Esophagus muscularis mucosa (tissue), 4 donors: Measurements from ENCODE around the gene ARMC9. TPM values are rescaled to one million over a fixed set of nuclear protein-coding genes. Genes with fewer than 3 reads are reported as not detected.
A peak's percentile ranks its signal among the peaks of the same experiment; 100 is the strongest.

Experiments used
- DNase-seq: peaks from one replicate; pipeline ENCODE4 v3.0.0-alpha.2; 2017; ENCODE audit errors: extremely low spot score
- H3K27ac ChIP-seq, 4 donors: fragments of 200-600 bp; sonication (generic); replicated peaks in 1 of 4; 1 replicate in 3 of 4; 2 replicates in 1 of 4; pipeline ENCODE4 v1.5.1; 2016 to 2019; ENCODE audit warnings: mild to moderate bottlenecking in 1 of 4
- H3K27me3 ChIP-seq, 4 donors: fragments of 200-600 bp; sonication (generic); one replicate each; pipeline versions ENCODE4 v1.5.1 to v1.6.0; 2016 to 2019
- H3K36me3 ChIP-seq, 4 donors: fragments of 200-600 bp; sonication (generic); one replicate each; pipeline ENCODE4 v1.5.1; 2016 to 2019
- H3K4me1 ChIP-seq, 4 donors: fragments of 200-600 bp; sonication (generic); one replicate each; pipeline ENCODE4 v1.5.1; 2016 to 2019
- H3K4me3 ChIP-seq, 4 donors: fragments of 200-600 bp; sonication (generic); 1 replicate in 2 of 4; 2 replicates in 2 of 4; pipeline ENCODE4 v1.5.1; 2016 to 2019; ENCODE audit warnings: mild to moderate bottlenecking in 4 of 4, moderate library complexity in 1 of 4
- H3K9me3 ChIP-seq, 4 donors: fragments of 200-600 bp; sonication (generic); 1 replicate in 3 of 4; 2 replicates in 1 of 4; pipeline ENCODE4 v1.5.1; 2016 to 2019
- EP300 ChIP-seq: sonication (generic); formaldehyde crosslinking; IDR thresholded peaks from one replicate; pipeline ENCODE4 v1.6.1; 2017; ENCODE audit warnings: antibody characterized with exemption
- POLR2A ChIP-seq: fragments of 450-650 bp; IDR thresholded peaks from one replicate; pipeline ENCODE4 v1.6.1; 2017; ENCODE audit warnings: antibody characterized with exemption, moderate library complexity, mild to moderate bottlenecking, low read depth
- POLR2AphosphoS5 ChIP-seq, 2 donors: sonication (generic); formaldehyde crosslinking; IDR thresholded peaks; one replicate each; pipeline ENCODE4 v1.6.1; 2017; ENCODE audit warnings: antibody characterized with exemption in 2 of 2
- WGBS: methylation state at CpG from one replicate; pipeline ENCODE4 v1.1.5; 2018; 5-methylcytosine and 5-hydroxymethylcytosine counted together
- intact Hi-C: fragments of 100-400 bp; cut with DNase I; formaldehyde crosslinking; loops from one replicate; pipeline ENCODE4 v1.15.1; 2023
- total RNA-seq, 4 donors: library from RNA; depleted of rRNA; stranded (reverse); fragments of >200 nt; gene quantifications; one replicate each; pipeline versions ENCODE4 v1.1.0 to v1.2.1, GENCODE V29; 2016
- TF ChIP-seq, protein P1 (sequence below), 3 experiments: fragments of 200-600 bp in 2 of 3; fragments of 450-650 bp in 1 of 3; sonication (generic) in 2 of 3; IDR thresholded peaks; one replicate each; pipeline ENCODE4 v1.5.1; 2017 to 2019; ENCODE audit warnings: antibody characterized with exemption in 3 of 3, mild to moderate bottlenecking in 2 of 3, moderate library complexity in 1 of 3

The ARMC9 gene
- total RNA-seq, 4 donors from 2014 or later: 119 to 262 (median 152) TPM

DNA sequence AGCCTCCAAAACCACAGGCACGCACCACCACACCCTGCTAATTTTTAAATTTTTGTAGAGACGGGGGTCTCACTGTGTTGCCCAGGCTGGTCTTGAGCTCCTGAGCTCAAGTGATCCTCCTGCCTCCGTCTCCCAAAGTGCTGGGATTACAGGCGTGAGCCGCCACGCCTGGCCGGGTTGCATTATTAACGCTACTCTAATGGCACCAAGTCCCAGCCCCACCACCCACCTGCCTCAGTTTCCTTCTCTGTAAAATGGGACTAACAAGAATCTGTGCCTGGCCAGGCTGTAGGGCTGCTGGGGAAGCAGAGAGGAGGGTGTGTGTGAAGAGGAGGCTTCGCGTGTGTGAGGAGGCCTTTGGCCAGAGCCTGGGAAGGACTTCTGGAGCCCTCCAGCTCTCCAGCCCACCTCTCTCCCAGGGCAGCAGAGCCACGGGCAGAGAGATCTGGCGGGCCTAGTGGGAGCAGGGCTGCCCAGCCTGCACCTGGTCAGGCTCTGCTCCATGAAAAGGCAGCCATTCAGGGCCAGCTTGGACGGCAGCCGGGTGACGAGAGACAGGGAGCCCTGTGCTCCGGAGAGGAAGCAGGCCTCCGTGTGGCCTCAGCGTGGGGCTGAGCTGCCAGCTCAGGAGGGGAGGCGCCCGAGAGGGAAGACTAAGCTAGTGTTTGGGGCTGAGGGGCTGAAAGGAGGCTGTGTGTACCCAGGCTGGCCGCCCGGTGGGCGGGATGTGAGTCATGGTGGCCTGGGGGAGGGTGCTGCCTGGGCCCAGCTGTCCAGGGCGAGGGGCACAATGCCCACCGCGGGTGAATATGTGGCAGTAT lies 189.7 kb downstream of the ARMC9 start:
- peaks cover 0 to 10% (median 5%) of the 10 kb centered on the region in 4 donors for H3K4me1 ChIP-seq
- peaks cover 0 to 6% (median 0%) of the 10 kb centered on the region in 4 donors for H3K27me3 ChIP-seq
- no peak overlapping the region for H3K4me3 ChIP-seq
- TF ChIP-seq POLR2AphosphoS5 (IDR thresholded peaks at IDR 0.05): no peak
- TF ChIP-seq, protein P1, sequence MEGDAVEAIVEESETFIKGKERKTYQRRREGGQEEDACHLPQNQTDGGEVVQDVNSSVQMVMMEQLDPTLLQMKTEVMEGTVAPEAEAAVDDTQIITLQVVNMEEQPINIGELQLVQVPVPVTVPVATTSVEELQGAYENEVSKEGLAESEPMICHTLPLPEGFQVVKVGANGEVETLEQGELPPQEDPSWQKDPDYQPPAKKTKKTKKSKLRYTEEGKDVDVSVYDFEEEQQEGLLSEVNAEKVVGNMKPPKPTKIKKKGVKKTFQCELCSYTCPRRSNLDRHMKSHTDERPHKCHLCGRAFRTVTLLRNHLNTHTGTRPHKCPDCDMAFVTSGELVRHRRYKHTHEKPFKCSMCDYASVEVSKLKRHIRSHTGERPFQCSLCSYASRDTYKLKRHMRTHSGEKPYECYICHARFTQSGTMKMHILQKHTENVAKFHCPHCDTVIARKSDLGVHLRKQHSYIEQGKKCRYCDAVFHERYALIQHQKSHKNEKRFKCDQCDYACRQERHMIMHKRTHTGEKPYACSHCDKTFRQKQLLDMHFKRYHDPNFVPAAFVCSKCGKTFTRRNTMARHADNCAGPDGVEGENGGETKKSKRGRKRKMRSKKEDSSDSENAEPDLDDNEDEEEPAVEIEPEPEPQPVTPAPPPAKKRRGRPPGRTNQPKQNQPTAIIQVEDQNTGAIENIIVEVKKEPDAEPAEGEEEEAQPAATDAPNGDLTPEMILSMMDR (IDR thresholded peaks at IDR 0.05): no peak
- no peak for TF ChIP-seq POLR2A
- intact Hi-C loops: no loop called here
- DNase-seq: no peak
- WGBS: 78% methylated on average over 21 of the region's 26 CpGs
- peaks cover 0 to 7% (median 3%) of the 10 kb centered on the region in 4 donors for H3K36me3 ChIP-seq
- H3K9me3 ChIP-seq: no peaks in the 10 kb centered on the region
- peak overlapping the region in 2 of 4 donors; percentile 31 to 45 for H3K27ac ChIP-seq

DNA sequence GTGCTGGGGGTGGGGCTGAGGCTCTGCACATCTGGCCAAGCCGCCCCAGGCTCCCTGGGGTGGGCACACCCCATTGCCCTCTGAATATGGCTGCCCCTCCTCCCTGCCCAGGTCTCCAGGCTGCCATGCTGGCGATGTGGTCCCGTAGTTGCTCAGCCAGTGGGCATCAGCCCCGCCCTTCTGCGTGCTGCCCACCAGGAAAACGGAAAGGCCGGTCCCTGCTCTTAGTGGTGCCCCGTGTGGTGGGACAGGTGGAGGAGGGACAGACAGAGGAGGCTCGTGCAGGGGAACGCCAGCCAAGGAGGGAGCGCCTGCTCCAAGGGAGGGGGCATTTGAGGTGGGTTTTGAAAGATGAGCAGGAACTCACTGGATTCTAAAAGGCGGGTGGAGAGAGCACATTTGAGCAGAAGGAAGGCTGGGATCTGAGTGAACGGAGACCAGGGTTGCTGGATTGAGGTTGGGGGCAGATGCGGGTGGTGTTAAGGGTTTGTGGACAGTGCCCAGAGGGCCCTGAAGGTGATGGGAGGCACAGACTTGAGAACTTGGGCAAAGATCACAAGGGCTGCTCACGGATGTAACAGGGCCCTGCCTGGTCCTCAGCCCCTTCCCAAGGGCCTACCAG lies 190.4 kb downstream of the ARMC9 start:
- WGBS: 95% methylated on average over 9 of the region's 15 CpGs
- TF ChIP-seq EP300: no peak
- TF ChIP-seq POLR2AphosphoS5 (IDR thresholded peaks at IDR 0.05): no peak
- TF ChIP-seq POLR2A: no peak
- TF ChIP-seq, protein P1 (IDR thresholded peaks at IDR 0.05): no peak
- intact Hi-C loops: no loop called here
- Histone ChIP-seq H3K4me1 (peaks cover 0 to 10% (median 5%) of the 10 kb centered on the region in 4 donors), H3K27me3 (peaks cover 0 to 13% (median under 1%) of the 10 kb centered on the region in 4 donors), H3K9me3 (no peaks in the 10 kb centered on the region), H3K4me3 (no peak overlapping the region), H3K27ac (peak overlapping the region in 2 of 4 donors; percentile 18 to 31), H3K36me3 (peaks cover 0 to 7% (median 3%) of the 10 kb centered on the region in 4 donors)
- no peak for DNase-seq

DNA sequence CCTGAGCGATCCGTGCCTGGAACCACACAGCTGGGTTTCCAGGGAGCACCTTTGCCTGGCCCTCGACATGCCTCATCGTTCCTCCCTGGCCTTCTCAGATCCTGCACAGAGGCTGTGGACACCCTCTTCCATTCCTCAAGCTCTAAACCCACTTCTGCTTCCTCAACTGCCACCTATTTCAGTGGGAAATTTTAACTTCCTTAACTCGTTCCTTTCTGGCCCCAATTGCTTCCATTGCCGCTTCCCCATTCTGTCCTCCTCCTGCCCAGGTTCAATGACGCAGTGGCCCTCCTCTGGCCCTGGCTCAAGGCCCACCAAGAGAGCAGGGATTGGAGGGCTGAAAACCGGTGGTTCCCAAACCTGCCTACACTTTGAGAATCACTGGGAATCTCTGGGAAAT lies 192.2 kb downstream of the ARMC9 start:
- peaks cover 0 to 31% (median 15%) of the 10 kb centered on the region in 4 donors for H3K27me3 ChIP-seq
- no peak overlapping the region for H3K27ac ChIP-seq
- intact Hi-C loops: no loop called here
- H3K9me3 ChIP-seq: no peaks in the 10 kb centered on the region
- peaks cover 2 to 20% (median 12%) of the 10 kb centered on the region in 4 donors for H3K4me1 ChIP-seq
- no peak overlapping the region for H3K4me3 ChIP-seq
- no peak for DNase-seq
- TF ChIP-seq EP300: no peak
- TF ChIP-seq POLR2A: no peak
- TF ChIP-seq, protein P1 (IDR thresholded peaks at IDR 0.05): no peak
- no peak for TF ChIP-seq POLR2AphosphoS5 (IDR thresholded peaks at IDR 0.05)
- peaks cover 0 to 5% (median under 1%) of the 10 kb centered on the region in 4 donors for H3K36me3 ChIP-seq
- WGBS: 70% methylated on average over 8 of the region's 8 CpGs

DNA sequence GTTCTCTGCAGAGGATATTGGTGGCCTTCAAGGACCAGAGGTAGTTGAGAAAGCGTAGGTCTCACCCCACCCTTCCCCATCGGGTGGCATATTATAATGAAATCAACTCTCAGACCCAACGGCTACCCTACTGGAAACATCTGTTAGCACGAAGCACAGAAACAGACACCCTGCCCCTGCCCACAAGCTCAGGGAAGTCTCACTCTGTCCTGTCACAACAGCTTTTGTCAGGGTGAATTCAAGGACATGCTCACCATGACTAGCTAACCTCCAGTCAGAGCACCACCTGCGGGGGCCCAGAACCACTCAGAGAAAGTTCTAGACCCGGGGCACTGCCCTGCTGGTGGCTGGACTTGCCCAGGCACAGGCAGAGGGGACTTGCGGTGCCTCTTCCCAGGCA lies 193.6 kb downstream of the ARMC9 start:
- DNase-seq: no peak
- TF ChIP-seq, protein P1 (IDR thresholded peaks at IDR 0.05): no peak
- TF ChIP-seq POLR2AphosphoS5 (IDR thresholded peaks at IDR 0.05) (no peak), EP300 (no peak), POLR2A (no peak)
- intact Hi-C loops: no loop called here
- Histone ChIP-seq H3K4me3 (no peak overlapping the region), H3K27me3 (peaks cover 0 to 45% (median 22%) of the 10 kb centered on the region in 4 donors), H3K27ac (no peak overlapping the region), H3K4me1 (peaks cover 2 to 29% (median 18%) of the 10 kb centered on the region in 4 donors), H3K9me3 (no peaks in the 10 kb centered on the region), H3K36me3 (no peaks in the 10 kb centered on the region)
- whole genome bisulfite sequencing: 73% methylated on average over 7 of the region's 7 CpGs
